A549 (cell line): ENCODE data around the gene DEUP1. TPM values are rescaled to one million over a fixed set of nuclear protein-coding genes. Genes with fewer than 3 reads are reported as not detected.

Experiments
- ATAC-seq, 2 experiments: fragments of 200-7000 bp in 1 of 2; fragments of >200 bp in 1 of 2; cut with Nextera tagmentation in 1 of 2; cut with Tn5 transposase in 1 of 2; 3 replicates each; pipeline versions ENCODE4 v1.8.0 to v1.9.1; 2018 to 2020; ENCODE audit warnings: mild to moderate bottlenecking in 1 of 2, moderate library complexity in 1 of 2
- CTCF ChIA-PET: fragments of 300-600 bp; sonication (Branson Sonifier 250); formaldehyde crosslinking; extraction: SDS; loops from one replicate; lab custom pipeline; 2021; ENCODE audit warnings: antibody characterized with exemption, inconsistent platforms; lab: Yijun Ruan, JAX
- POLR2A ChIA-PET: fragments of 350-600 bp; formaldehyde crosslinking; extraction: SDS; loops from one replicate; lab custom pipeline; 2021; ENCODE audit warnings: antibody characterized with exemption, inconsistent platforms; lab: Yijun Ruan, JAX
- DNase-seq, 2 experiments: peaks; one replicate each; pipeline versions ENCODE4 v3.0.0 to v3.0.0-alpha.2; 2011 to 2016; ENCODE audit warnings: low read depth in 1 of 2, low spot score in 1 of 2
- FAIRE-seq: peaks from 2 replicates; lab custom pipeline; 2011; peaks lifted over from hg19 to GRCh38; lab: Jason Lieb, UNC
- H3K27ac ChIP-seq, 2 experiments: fragments of >200 bp; sonication (Bioruptor Twin); formaldehyde crosslinking; 3 replicates each; pipeline ENCODE4 v1.5.1; 2016 to 2017
- H3K4me1 ChIP-seq: fragments of >200 bp; sonication (Bioruptor Twin); formaldehyde crosslinking; 3 replicates; pipeline ENCODE4 v1.6.1; 2016
- H3K4me2 ChIP-seq: fragments of >200 bp; sonication (Bioruptor Twin); formaldehyde crosslinking; 3 replicates; pipeline ENCODE4 v1.6.1; 2016
- H3K4me3 ChIP-seq: fragments of >200 bp; sonication (Bioruptor Twin); formaldehyde crosslinking; 3 replicates; pipeline ENCODE4 v1.5.1; 2016
- H3K9me3 ChIP-seq: fragments of >200 bp; sonication (Bioruptor Twin); formaldehyde crosslinking; 3 replicates; pipeline ENCODE4 v1.6.1; 2016
- ATOH8 ChIP-seq: fragments of 250-450 bp; sonication (Bioruptor Pico); IDR thresholded peaks from 2 replicates; pipeline ENCODE4 v1.5.0; 2020; ENCODE audit warnings: low read depth, mild to moderate bottlenecking, moderate library complexity
- CHD2 ChIP-seq: fragments of 150-350 bp; IDR thresholded peaks from 2 replicates; pipeline ENCODE4 v1.6.1; 2014; ENCODE audit warnings: low read length; ENCODE audit not compliant: partially characterized antibody
- CHD4 ChIP-seq: fragments of 200-600 bp; sonication (generic); IDR thresholded peaks from 2 replicates; pipeline ENCODE4 v1.6.1; 2016; ENCODE audit warnings: antibody characterized with exemption, mild to moderate bottlenecking, borderline replicate concordance
- EHF ChIP-seq: fragments of 250-450 bp; sonication (Bioruptor Pico); IDR thresholded peaks from 2 replicates; pipeline ENCODE4 v1.5.0; 2020; ENCODE audit warnings: mild to moderate bottlenecking
- HEYL ChIP-seq: fragments of 250-450 bp; sonication (Bioruptor Pico); IDR thresholded peaks from 2 replicates; pipeline ENCODE4 v1.8.0; 2021; ENCODE audit warnings: mild to moderate bottlenecking, moderate library complexity
- HOXA7 ChIP-seq: fragments of 250-450 bp; sonication (Bioruptor Pico); IDR thresholded peaks from 2 replicates; pipeline ENCODE4 v1.5.0; 2020; ENCODE audit warnings: mild to moderate bottlenecking, moderate library complexity
- HOXB13 ChIP-seq: fragments of 250-450 bp; sonication (Bioruptor Pico); IDR thresholded peaks from 2 replicates; pipeline ENCODE4 v1.5.0; 2020; ENCODE audit warnings: low read depth, mild to moderate bottlenecking, moderate library complexity
- JUN ChIP-seq, 2 experiments: fragments of >200 bp; sonication (Bioruptor Twin); formaldehyde crosslinking; IDR thresholded peaks; 2 replicates in 1 of 2; 3 replicates in 1 of 2; pipeline ENCODE4 v1.6.1; 2016 to 2017
- MAFK ChIP-seq: fragments of 450-650 bp; IDR thresholded peaks from 2 replicates; pipeline ENCODE4 v1.6.1; 2014; ENCODE audit not compliant: partially characterized antibody
- NFE2L2 ChIP-seq: fragments of 150-350 bp; conservative IDR thresholded peaks from 2 replicates; pipeline ENCODE4 v1.6.1; 2014; ENCODE audit warnings: low read length
- PBX3 ChIP-seq: IDR thresholded peaks from 2 replicates; pipeline ENCODE4 v1.6.1; 2012
- RAD21 ChIP-seq, 2 experiments: fragments of >200 bp in 1 of 2; sonication (Bioruptor Twin) in 1 of 2; formaldehyde crosslinking in 1 of 2; IDR thresholded peaks in 1 of 2; conservative IDR thresholded peaks in 1 of 2; 2 replicates in 1 of 2; 3 replicates in 1 of 2; pipeline ENCODE4 v1.6.1; 2012 to 2018; ENCODE audit warnings: inconsistent platforms in 1 of 2
- RCOR1 ChIP-seq: fragments of 150-350 bp; IDR thresholded peaks from 2 replicates; pipeline ENCODE4 v1.6.1; 2014; ENCODE audit warnings: antibody characterized with exemption, low read length, low read depth
- RNF2 ChIP-seq: fragments of 200-600 bp; sonication (generic); IDR thresholded peaks from 2 replicates; pipeline ENCODE4 v1.6.1; 2016; ENCODE audit warnings: low read depth, mild to moderate bottlenecking, antibody characterized with exemption, moderate library complexity, borderline replicate concordance
- SMC3 ChIP-seq: fragments of >200 bp; sonication (Bioruptor Twin); formaldehyde crosslinking; IDR thresholded peaks from 3 replicates; pipeline ENCODE4 v1.6.1; 2018; ENCODE audit warnings: inconsistent platforms
- SREBF2 ChIP-seq: fragments of 450-650 bp; IDR thresholded peaks from 2 replicates; pipeline ENCODE4 v1.6.1; 2014; ENCODE audit warnings: mild to moderate bottlenecking, moderate library complexity
- TP53 ChIP-seq: fragments of 250-450 bp; sonication (Bioruptor Pico); IDR thresholded peaks from 2 replicates; pipeline ENCODE4 v1.5.0; 2021; ENCODE audit warnings: mild to moderate bottlenecking, moderate library complexity
- ZC3H11A ChIP-seq: fragments of 450-650 bp; IDR thresholded peaks from 2 replicates; pipeline ENCODE4 v1.6.1; 2014; ENCODE audit warnings: antibody characterized with exemption, mild to moderate bottlenecking
- ZFP36 ChIP-seq: fragments of 450-650 bp; IDR thresholded peaks from 2 replicates; pipeline ENCODE4 v1.6.1; 2014; ENCODE audit warnings: borderline replicate concordance; ENCODE audit not compliant: partially characterized antibody
- ZNF302 ChIP-seq: fragments of 250-450 bp; sonication (Bioruptor Pico); IDR thresholded peaks from 2 replicates; pipeline ENCODE4 v1.9.0; 2021; ENCODE audit warnings: inconsistent platforms, mild to moderate bottlenecking, moderate library complexity
- WGBS: methylation state at CpG from one replicate; pipeline ENCODE4 v1.1.6; 2017; ENCODE audit errors: missing lambda C conversion rate; 5-methylcytosine and 5-hydroxymethylcytosine counted together
- polyA plus RNA-seq, 4 experiments: library from polyadenylated mRNA; depleted of rRNA in 3 of 4; stranded (reverse); fragments of >200 nt; fragmentation: RNase III in 1 of 4; extraction: RNeasy Plus Mini Kit Qiagen cat#74134 plus additional on column Dnase treatment in 1 of 4; gene quantifications; 2 replicates in 3 of 4; 3 replicates in 1 of 4; pipeline ENCODE4 v1.2.3, GENCODE V29; 2011 to 2017
- TF ChIP-seq, protein P1 (sequence below): fragments of >200 bp; sonication (Bioruptor Twin); formaldehyde crosslinking; IDR thresholded peaks from 2 replicates; pipeline ENCODE4 v1.6.1; 2016
- TF ChIP-seq, protein P2 (sequence below): IDR thresholded peaks from 2 replicates; pipeline ENCODE4 v1.6.1; 2012
- TF ChIP-seq, protein P3 (sequence below): fragments of 150-350 bp; IDR thresholded peaks from 2 replicates; pipeline ENCODE4 v1.6.1; 2014; ENCODE audit warnings: low read depth, mild to moderate bottlenecking, low read length
- TF ChIP-seq, protein P4 (sequence below): fragments of 200-600 bp; sonication (generic); IDR thresholded peaks from 2 replicates; pipeline ENCODE4 v1.6.1; 2016; ENCODE audit warnings: antibody characterized with exemption, mild to moderate bottlenecking, moderate library complexity

Gene DEUP1
- polyA plus RNA-seq, 2 of the 4 experiments (the other 2 are of a cell fraction), result not detected

- no peak for TF ChIP-seq HOXA7 (CRISPR knock-in tag)
- TF ChIP-seq PBX3, result no peak
- no peak for TF ChIP-seq RAD21 (conservative IDR thresholded peaks at IDR 0.05 in 1 of 2, IDR thresholded peaks at IDR 0.05 in 1 of 2)
- TF ChIP-seq MAFK, result no peak
- TF ChIP-seq, protein P1, sequence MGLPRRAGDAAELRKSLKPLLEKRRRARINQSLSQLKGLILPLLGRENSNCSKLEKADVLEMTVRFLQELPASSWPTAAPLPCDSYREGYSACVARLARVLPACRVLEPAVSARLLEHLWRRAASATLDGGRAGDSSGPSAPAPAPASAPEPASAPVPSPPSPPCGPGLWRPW, result no peak
- no peak for TF ChIP-seq ATOH8 (CRISPR knock-in tag)
- no peak for TF ChIP-seq ZC3H11A
- TF ChIP-seq, protein P2, sequence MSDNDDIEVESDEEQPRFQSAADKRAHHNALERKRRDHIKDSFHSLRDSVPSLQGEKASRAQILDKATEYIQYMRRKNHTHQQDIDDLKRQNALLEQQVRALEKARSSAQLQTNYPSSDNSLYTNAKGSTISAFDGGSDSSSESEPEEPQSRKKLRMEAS, result no peak
- TF ChIP-seq, protein P3, sequence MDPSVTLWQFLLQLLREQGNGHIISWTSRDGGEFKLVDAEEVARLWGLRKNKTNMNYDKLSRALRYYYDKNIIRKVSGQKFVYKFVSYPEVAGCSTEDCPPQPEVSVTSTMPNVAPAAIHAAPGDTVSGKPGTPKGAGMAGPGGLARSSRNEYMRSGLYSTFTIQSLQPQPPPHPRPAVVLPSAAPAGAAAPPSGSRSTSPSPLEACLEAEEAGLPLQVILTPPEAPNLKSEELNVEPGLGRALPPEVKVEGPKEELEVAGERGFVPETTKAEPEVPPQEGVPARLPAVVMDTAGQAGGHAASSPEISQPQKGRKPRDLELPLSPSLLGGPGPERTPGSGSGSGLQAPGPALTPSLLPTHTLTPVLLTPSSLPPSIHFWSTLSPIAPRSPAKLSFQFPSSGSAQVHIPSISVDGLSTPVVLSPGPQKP, result no peak
Observed at GRCh38 chr11:93348930-93349329, 18.4 kb downstream of the DEUP1 start (continued).

- ChIA-PET POLR2A (no interaction called here), CTCF (no interaction called here)
- Histone ChIP-seq H3K4me1 (no peaks in the 10 kb centered on the region), H3K4me2 (no peak overlapping the region), H3K4me3 (no peak overlapping the region), H3K27ac (no peak overlapping the region), H3K9me3 (no peaks in the 10 kb centered on the region)
- TF ChIP-seq ZFP36, result no peak
- TF ChIP-seq, protein P3, result no peak
- TF ChIP-seq RNF2, result no peak
- TF ChIP-seq HEYL, result no peak
- no peak for TF ChIP-seq SREBF2
- TF ChIP-seq CHD2, result no peak
- no peak for FAIRE-seq
- ATAC-seq, result no peak
- 34% methylated on average over 6 of the region's 6 CpGs for WGBS
- DNase-seq, result no peak
Observed at GRCh38 chr11:93350835-93351234, 20.3 kb downstream of the DEUP1 start.

DNA sequence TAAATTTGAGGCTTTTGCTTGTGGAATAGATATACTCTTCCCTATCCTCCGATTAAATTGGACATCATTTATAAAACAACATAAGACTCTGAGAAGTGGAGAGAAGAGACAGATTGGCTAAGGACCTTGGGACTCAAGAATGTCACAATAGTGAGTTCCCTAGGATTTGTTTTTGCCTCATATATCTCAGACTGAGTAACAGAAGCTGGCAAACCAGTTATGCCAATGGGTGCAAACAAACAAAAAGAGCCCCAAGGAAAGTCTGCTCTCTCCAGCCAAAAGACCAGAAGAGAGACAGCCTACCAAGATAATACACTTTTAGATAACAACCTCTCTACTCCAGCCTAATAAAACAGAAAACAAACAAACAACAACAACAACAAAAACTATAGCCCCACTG, 28.9 kb downstream of the DEUP1 start:
- H3K4me2 ChIP-seq, result no peak overlapping the region
- no peaks in the 10 kb centered on the region for H3K4me1 ChIP-seq
- DNase-seq (no peak), ATAC-seq (no peak), FAIRE-seq (no peak)
- H3K9me3 ChIP-seq, result no peaks in the 10 kb centered on the region
- no peak overlapping the region for H3K27ac ChIP-seq
- ChIA-PET CTCF (no interaction called here), POLR2A (no interaction called here)
- H3K4me3 ChIP-seq, result no peak overlapping the region
- 29% methylated on average over 1 of the region's 1 CpG for WGBS
- TF ChIP-seq RAD21 (conservative IDR thresholded peaks at IDR 0.05 in 1 of 2, IDR thresholded peaks at IDR 0.05 in 1 of 2), result no peak
- TF ChIP-seq NFE2L2, result no peak
- TF ChIP-seq CHD4, result no peak
- no peak for TF ChIP-seq HOXA7 (CRISPR knock-in tag)
- no peak for TF ChIP-seq RCOR1
- no peak for TF ChIP-seq TP53 (CRISPR knock-in tag)
- TF ChIP-seq, protein P1, result no peak
- TF ChIP-seq HOXB13 (CRISPR knock-in tag), result no peak
- TF ChIP-seq, protein P4, sequence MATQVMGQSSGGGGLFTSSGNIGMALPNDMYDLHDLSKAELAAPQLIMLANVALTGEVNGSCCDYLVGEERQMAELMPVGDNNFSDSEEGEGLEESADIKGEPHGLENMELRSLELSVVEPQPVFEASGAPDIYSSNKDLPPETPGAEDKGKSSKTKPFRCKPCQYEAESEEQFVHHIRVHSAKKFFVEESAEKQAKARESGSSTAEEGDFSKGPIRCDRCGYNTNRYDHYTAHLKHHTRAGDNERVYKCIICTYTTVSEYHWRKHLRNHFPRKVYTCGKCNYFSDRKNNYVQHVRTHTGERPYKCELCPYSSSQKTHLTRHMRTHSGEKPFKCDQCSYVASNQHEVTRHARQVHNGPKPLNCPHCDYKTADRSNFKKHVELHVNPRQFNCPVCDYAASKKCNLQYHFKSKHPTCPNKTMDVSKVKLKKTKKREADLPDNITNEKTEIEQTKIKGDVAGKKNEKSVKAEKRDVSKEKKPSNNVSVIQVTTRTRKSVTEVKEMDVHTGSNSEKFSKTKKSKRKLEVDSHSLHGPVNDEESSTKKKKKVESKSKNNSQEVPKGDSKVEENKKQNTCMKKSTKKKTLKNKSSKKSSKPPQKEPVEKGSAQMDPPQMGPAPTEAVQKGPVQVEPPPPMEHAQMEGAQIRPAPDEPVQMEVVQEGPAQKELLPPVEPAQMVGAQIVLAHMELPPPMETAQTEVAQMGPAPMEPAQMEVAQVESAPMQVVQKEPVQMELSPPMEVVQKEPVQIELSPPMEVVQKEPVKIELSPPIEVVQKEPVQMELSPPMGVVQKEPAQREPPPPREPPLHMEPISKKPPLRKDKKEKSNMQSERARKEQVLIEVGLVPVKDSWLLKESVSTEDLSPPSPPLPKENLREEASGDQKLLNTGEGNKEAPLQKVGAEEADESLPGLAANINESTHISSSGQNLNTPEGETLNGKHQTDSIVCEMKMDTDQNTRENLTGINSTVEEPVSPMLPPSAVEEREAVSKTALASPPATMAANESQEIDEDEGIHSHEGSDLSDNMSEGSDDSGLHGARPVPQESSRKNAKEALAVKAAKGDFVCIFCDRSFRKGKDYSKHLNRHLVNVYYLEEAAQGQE, result no peak
- TF ChIP-seq JUN (IDR thresholded peaks at IDR 0.05), result no peak
- no peak for TF ChIP-seq PBX3
- TF ChIP-seq EHF (CRISPR knock-in tag), result no peak
- TF ChIP-seq SMC3, result no peak
- no peak for TF ChIP-seq ZNF302
- TF ChIP-seq ZC3H11A, result no peak
- TF ChIP-seq, protein P2, result no peak
